GM19238 (cell line): ENCODE measurements around the gene TBXAS1.

Experiments used
- DNase-seq: peaks from one replicate; pipeline ENCODE4 v3.0.0; 2011; ENCODE audit warnings: low spot score; ENCODE audit not compliant: insufficient read length

TBXAS1 gene

GRCh38 chr7:139854124-139854511 lies 25.1 kb downstream of the TBXAS1 start:
- DNase-seq = no peak

- no peak for DNase-seq
Measured at GRCh38 chr7:139854803-139855497, 25.9 kb downstream of the TBXAS1 start.

GRCh38 chr7:139855498-139856270 lies 26.6 kb downstream of the TBXAS1 start:
- peak; percentile 21 for DNase-seq

GRCh38 chr7:139857791-139858190 lies 28.7 kb downstream of the TBXAS1 start:
- DNase-seq = no peak

GRCh38 chr7:139860090-139860775 lies 31.2 kb downstream of the TBXAS1 start:
- no peak for DNase-seq

GRCh38 chr7:139861803-139862202 lies 32.7 kb downstream of the TBXAS1 start:
- no peak for DNase-seq

- DNase-seq = no peak
Measured at GRCh38 chr7:139866047-139866837, 37.2 kb downstream of the TBXAS1 start.

- no peak for DNase-seq
Measured at GRCh38 chr7:139867847-139868246, 38.8 kb downstream of the TBXAS1 start.

- DNase-seq = no peak
Measured at GRCh38 chr7:139869886-139870285, 40.8 kb downstream of the TBXAS1 start.

GRCh38 chr7:139870380-139870779 lies 41.3 kb downstream of the TBXAS1 start:
- DNase-seq = no peak

- no peak for DNase-seq
Measured at GRCh38 chr7:139871331-139871730, 42.3 kb downstream of the TBXAS1 start.

GRCh38 chr7:139871820-139872219 lies 42.8 kb downstream of the TBXAS1 start:
- DNase-seq = no peak

GRCh38 chr7:139873593-139874301 lies 44.7 kb downstream of the TBXAS1 start:
- DNase-seq = no peak

GRCh38 chr7:139874302-139874629 lies 45.2 kb downstream of the TBXAS1 start:
- DNase-seq = no peak

GRCh38 chr7:139875821-139876241 lies 46.8 kb downstream of the TBXAS1 start:
- DNase-seq = no peak

GRCh38 chr7:139876622-139877283 lies 47.7 kb downstream of the TBXAS1 start:
- DNase-seq = no peak

GRCh38 chr7:139883814-139884213 lies 54.8 kb downstream of the TBXAS1 start:
- no peak for DNase-seq

GRCh38 chr7:139884441-139884840 lies 55.4 kb downstream of the TBXAS1 start:
- DNase-seq = no peak

GRCh38 chr7:139885511-139885910 lies 56.4 kb downstream of the TBXAS1 start:
- DNase-seq = no peak

GRCh38 chr7:139886206-139886605 lies 57.1 kb downstream of the TBXAS1 start:
- no peak for DNase-seq
